GM18909 (cell line): ENCODE data around the gene PLEKHA4.
"Not testable (repeated sequence)": the region's sequence is repeated elsewhere in the genome, so short reads cannot be mapped to it uniquely, and the experiment has no call there.

Experiments used
- ATAC-seq: cut with Tn5 transposase; IDR thresholded peaks from one replicate; pipeline ENCODE4 v1.9.1; 2021; ENCODE audit warnings: mild to moderate bottlenecking; ENCODE audit not compliant: unreplicated experiment, poor library complexity

The PLEKHA4 gene, protein sequence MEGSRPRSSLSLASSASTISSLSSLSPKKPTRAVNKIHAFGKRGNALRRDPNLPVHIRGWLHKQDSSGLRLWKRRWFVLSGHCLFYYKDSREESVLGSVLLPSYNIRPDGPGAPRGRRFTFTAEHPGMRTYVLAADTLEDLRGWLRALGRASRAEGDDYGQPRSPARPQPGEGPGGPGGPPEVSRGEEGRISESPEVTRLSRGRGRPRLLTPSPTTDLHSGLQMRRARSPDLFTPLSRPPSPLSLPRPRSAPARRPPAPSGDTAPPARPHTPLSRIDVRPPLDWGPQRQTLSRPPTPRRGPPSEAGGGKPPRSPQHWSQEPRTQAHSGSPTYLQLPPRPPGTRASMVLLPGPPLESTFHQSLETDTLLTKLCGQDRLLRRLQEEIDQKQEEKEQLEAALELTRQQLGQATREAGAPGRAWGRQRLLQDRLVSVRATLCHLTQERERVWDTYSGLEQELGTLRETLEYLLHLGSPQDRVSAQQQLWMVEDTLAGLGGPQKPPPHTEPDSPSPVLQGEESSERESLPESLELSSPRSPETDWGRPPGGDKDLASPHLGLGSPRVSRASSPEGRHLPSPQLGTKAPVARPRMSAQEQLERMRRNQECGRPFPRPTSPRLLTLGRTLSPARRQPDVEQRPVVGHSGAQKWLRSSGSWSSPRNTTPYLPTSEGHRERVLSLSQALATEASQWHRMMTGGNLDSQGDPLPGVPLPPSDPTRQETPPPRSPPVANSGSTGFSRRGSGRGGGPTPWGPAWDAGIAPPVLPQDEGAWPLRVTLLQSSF

DNA sequence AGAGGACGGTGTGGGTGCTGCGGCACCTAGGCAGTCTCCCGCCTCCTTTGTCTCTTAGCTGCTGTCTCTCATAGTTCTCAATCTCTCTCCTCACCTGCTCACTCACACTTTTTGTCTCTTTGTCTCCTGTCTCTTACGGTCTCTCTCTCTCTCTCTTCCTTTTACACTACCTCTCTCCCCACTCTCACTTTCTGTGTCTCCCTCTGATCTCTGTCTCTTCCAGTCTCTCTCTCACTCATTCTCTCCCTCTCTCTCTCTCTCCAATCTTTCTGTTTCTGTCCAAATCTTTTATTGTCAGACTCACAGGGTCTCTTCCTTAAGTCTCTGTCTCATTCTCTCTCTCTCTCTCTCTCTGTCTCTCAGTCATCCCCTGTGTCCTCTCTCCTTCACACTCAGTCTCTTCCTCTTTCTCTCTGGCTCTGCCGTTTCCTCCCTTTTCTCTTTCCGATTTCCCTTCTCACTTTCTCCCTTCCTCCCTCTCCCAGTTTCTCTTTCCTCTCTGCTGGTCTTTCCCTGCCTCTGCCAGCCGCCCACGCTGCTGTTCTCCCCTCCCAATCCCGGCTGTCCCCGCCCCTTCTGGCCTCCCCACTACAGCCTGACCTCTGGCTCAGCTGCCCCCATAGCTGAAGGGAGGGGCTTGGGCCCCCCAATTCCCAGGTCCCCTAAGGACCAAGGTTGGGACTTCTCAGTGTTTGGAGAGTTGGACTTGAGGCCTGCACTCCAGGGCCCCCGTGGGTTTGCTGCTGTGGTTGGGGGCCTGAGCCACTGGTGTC, at the start of gene PLEKHA4:
Gene PLEKHA4, minus strand, starts transcription at position 504 of the 773 bp plus-strand sequence. CDS start 997 bp downstream, outside the sequence.
- ATAC-seq: no peak

DNA sequence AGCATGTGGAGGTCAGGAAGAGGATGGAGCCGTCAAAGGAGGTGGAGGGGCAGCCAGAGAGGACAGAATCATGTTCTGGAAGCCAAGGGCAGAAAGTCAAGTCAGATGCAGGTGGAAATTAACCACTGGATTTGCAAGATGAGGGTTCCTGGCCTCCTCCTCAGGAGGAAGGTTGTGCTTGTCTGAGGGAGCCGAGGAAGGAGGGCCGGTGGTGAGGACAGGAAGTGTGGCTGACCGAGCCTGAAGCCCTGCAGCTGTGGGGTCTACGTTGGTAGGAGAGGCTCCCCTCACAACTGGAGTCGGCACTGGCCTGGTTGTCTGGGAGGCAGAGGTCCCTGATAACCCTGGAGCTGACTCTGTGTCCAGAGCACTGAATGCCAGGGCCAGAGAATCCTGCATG, 49.7 kb upstream of the PLEKHA4 start:
- no peak for ATAC-seq

DNA sequence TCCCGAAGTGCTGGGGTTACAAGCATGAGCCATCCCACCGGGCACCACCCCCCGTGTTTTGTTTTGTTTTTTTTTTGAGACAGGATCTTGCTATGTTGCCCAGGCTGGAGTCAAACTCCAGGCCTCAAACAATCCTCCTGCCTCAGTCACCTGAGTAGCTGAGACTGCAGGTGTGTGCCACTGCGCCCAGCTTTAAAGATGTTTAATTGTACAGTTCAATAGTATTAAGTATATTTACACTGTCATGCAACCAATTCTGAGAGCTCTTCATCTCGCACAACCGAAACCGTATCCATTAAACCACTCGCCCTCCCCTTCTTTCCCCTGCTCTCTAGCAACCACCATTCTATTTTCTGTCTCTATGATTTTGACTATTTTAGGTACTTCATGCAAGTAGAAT, 47.3 kb upstream of the PLEKHA4 start:
- no peak for ATAC-seq

DNA sequence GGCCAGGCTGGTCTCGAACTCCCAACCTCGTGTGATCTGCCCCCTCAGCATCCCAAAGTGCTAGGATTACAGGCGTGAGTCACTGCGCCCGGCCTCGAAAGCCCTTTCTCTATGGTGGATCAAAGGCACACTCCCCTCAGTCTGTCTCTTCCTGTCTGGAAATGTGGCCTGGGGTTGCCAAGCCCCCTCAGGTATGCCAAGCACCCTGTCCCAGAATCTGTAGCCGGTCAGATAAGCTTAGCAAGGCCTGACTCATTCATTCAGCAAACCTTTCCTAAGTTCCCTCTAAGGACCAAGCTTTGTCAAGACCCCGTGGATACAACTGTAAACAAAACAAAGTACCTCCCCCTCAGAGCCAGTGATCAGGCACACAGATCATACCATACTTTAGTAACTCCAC, 45.8 kb upstream of the PLEKHA4 start:
- ATAC-seq: no peak

DNA sequence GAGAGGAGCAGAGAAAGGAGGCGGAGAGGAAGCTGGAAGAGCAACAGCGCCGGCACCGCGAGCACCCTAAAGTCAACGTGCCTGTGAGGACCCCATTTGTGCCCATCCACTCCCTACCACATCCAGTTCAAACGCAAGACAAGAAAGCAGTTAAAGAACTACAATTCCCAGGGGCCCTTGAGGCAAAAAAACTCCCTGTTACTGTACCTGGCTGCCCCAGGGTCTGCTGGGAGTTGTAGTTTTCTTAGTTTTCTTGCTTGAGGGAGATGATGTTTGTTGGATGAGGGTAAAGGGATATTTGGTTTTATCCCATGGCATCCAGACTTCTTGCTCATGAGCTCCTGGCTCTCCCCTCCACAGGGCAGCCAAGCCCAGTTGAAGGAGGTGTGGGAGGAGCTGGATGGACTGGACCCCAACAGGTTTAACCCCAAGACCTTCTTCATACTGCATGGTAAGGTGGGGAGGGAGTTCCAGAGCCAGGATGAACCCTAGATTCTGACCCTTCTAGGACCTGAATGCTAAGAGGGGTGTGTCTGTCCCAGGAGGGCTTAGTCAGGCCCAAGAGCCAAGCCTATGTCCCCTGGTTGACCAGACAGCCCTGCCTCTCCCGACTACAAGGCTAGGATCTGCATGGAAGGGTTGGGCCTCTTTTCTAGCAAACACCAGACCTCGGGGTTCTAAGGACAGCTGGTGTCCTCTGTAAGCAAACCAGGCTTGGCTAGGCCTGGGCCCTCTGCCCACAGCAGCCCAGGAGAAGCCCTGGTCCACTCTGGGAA, 44.9 kb upstream of the PLEKHA4 start:
- no peak for ATAC-seq

DNA sequence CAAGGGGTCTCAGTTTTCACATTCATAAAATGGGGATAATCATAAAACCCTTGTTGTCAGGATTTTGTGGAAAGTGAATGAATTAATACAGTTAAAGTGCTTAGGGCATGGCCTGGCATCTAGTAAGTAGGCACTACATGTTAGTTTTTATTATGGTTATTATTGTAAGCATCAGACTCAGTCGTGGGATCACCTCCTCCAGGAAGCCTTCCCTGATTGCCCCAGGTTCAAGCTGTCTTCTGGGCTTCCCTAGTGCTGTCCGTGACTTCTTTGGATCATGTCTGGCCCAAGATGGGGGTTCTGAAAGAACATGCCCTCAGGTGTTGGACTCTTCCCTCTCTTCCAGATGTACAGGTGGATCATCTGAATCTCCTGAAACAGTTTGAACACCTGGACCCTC, 42.4 kb upstream of the PLEKHA4 start:
- ATAC-seq: no peak

DNA sequence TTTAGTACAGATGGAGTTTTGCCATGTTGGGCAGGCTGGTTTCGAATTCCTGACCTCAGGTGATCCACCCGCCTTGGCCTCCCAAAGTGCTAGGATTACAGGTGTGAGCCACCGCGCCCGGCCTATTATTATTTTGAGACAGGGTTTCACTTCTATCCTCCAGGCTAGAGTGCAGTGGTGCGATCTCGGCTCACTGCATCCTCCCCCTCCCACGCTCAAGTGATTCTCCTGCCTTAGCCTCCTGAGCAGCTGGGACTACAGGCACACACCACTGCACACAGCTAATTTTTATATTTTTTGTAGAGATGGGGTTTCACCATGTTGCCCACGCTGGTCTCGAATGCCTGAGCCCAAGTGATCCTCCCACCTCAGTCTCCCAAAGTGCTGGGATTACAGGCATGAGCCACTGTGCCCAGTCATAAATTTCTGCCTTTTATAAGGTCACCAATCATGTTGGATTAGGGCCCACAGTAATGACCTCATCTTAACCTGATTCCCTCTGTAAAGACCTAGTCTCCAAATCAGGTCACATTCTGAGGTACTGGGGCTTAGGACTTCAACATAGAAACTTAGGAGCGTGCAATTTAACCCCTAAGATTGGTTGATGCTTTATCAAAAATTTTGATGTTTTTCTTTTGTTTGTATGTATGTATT, 41.1 kb upstream of the PLEKHA4 start:
- ATAC-seq: not testable (repeated sequence)

DNA sequence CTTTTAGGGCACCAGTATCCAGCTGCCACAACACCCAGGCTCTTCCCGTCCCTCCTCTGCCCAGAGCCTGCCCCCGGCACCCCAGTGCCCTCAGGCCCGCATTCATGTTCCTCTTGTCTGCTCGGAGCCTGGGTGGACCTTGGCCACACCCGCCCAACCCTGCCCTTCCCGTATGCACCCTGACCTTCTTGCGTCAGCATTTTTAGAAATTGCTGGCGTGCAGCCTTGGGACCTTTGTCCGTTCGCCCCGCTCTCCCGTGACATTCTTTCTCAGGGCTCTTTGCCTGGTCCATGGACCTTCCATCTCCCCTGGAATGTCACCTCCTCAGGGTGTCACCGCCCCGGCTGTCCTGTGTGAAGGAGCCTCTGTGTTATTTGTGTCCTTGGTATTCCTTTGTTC, 39.3 kb upstream of the PLEKHA4 start:
- ATAC-seq: no peak

DNA sequence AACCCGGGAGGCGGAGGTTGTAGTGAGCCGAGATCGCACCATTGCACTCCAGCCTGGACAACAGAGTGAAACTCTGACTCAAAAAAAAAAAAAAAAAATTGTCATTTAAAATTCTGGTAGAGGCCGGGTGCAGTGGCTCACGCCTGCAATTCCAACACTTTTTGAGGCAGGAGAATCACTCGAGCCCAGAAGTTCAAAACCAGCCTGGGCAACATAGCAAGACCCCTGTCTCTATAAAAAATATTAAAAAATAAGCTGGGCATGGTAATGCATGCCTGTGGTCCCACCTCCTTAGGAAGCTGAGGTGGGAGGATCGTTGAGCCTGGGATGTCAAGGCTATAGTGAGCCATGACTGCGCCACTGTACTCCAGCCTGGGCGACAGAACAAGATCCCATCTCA, 37.9 kb upstream of the PLEKHA4 start:
- ATAC-seq: no peak

DNA sequence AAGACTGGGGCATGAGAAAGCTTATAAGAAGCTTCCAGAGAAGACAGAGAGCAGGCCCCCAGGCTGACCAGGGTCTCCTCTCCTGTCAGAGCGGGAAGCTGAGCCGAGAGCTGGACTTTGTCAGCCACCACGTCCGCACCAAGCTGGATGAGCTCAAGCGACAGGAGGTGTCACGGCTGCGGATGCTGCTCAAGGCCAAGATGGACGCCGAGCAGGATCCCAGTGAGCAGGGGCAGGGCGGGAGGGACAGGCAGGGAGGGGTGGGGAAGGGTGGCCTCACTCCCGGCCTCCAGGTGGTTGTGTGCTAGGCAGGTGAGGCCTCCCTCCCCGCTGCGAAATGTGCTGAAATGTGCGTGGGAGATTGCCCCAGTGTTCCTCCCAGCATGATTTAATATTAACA, 37.2 kb upstream of the PLEKHA4 start:
- no peak for ATAC-seq

DNA sequence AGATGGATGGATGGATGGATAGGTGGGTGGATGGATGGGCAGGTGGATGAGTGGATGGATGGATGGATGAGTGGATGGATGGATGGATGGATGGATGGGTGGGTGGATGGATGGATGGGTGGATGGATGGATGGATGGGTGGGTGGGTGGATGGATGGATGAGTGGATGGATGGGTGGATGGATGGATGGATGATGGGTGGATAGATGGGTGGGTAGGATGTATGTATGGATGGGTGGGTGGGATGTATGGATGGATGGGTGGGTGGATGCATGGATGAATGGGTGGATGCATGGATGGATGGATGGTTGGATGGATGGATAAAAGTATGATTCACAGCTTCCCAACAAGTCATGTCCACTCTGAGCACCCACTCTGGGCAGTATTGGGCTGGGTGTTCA, 35.4 kb upstream of the PLEKHA4 start:
- not testable (repeated sequence) for ATAC-seq

DNA sequence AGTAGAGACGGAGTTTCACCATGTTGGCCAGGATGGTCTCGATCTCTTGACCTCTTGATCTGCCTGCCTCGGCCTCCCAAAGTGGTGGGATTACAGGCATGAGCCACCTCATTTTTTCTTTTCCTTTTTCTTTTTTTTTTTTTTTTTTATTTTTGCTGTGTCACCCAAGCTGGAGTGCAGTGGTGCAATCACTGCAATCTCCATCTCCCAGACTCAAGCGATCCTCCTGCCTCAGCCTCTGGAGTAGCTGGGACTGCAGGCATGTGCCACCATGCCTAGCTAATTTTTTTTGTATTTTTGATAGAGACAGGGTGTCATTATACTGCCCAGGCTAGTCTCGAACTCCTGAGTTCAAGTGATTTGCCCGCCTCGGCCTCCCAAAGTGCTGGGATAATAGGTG, 33.9 kb upstream of the PLEKHA4 start:
- not testable (repeated sequence) for ATAC-seq

DNA sequence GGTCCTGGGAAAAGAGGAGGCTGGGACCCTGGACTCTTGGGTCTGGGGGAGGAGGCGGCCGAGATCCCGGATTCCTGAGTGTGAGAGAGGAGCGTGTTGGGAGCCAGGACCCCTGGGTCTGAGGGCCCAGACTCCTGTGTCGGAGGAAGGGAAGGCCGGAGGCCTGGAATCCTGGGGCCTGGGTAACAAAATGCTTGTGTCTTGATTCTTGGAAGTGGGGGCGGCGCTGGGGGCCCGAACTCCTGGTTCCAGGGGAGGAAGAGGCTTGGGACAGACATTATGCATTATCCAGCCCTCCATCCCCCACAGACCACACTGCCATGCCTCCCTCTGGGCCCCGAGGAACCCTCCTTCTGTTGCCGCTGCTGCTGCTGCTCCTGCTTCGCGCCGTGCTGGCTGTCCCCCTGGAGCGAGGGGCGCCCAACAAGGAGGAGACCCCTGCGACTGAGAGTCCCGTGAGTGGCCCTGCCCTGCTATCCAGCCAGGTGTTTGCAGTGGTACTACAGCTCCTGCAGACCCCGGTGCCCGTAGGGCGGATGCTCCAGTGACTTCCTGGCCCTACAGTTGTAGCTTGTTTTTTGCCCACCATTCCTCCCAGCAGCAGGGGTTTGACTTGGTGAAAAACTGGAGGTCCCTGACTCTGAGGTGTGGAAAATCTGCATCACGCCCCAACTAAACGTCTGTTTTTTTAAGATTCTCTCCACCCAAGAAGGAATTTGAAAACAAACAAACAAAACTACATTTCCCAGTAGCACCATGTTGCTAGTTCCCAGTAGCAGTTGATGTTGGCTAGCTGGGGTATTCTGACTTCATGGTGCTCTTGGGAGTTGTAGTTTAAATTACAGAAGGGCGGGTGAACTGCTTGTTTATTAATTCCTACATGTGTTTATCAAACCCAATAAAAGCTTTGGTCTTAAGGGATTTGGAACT, 32.3 kb upstream of the PLEKHA4 start:
- no peak for ATAC-seq

DNA sequence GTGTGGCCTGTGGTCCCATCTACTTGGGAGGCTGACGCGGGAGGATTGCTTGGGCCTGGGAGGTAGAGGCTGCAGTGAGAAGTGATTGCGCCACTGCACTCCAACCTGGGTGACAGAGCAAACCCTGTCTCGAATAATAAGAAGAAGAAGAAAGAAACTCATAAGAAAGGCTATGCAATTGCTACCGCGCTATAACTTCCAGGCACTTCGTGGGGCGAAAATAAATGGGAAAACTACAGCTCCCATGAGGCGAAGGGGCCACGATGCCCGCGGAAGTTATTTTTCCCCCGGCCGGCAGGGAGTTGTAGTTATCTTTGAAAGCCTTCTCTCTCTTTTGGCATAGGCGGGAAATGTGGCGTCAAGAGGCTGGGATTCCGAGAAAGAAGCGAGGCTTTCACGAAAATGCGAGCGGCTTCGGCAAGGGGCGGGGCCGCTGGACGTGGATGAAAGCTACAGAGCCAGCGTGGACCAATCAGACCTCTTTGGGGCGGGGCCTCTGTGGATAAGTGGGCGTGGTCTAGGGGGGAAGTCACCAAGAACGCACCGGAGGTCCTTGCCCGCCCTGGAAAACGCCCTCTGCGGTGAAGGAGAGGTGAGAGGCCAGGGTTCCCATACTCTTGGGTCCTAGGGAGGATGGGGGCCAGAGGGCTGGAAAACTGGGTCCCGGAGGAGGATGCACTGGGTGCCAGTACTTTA, 31.5 kb upstream of the PLEKHA4 start, which contains the start of gene NUCB1:
Gene NUCB1, plus strand, starts transcription at position 532 of the 696 bp plus-strand sequence. CDS start 485 bp downstream, outside the sequence.
- peak; percentile 90 for ATAC-seq

DNA sequence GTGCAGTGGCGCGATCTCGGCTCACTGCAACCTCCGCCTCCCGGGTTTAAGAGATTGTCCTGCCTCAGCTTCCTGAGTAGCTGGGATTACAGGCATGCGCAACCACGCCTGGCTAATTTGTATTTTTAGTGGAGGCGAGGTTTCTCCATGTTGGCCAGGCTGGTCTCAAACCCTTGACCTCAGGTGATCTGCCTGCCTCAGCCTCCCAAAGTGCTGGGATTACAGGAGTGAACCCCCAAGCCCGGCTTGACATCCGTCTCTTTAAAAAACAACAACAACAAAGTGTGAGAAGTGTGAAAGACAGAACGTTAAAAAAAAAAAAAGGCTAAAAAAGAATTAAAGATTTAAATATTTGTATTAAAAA, 31.0 kb upstream of the PLEKHA4 start:
- ATAC-seq: not testable (repeated sequence)

DNA sequence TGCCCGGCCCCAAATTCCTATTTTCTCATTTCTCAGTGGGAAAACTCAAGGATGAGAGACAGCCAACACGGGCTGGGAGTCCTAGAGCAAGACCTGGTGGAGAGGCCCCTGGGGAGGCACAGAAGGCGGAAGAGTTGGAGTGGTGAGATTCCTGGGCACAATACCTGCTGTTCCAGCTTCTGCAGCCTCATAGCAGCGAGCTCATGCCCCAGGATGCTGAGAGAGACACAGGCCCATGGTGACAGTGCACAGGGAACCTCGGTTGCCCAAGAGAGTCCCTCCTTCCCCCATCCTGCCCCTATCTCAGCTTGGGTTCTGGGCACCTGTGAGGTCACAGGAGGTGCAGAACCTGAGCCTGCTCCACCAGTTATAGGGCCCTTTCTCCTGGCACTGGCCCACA, 28.8 kb upstream of the PLEKHA4 start:
- ATAC-seq: no peak

DNA sequence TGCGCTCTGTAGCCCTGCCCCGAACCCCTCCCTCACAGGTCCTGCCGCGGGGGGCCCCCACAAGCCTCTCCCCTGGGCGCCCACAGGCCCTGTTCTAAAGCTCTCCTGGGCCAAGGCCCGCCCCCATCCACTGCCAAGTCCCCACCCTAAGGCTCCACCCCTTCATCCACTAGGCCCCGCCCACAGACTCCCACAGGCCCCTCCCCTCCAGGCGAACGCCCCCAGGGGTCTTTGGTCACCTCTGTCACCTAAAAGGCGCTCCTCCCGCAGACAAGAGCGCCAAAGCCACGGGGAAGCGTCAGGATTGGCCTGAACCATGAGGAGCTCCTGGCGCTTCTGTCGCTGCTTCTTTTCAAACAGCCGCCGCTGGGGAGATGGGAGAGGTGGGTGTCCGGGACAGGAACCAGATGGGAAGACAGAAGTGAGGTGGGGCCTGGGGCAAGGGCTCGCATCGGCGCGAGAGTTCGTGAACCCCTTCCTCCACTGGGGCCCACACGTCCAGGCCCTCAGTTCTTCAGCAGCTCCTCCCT, 27.8 kb upstream of the PLEKHA4 start:
- no peak for ATAC-seq

DNA sequence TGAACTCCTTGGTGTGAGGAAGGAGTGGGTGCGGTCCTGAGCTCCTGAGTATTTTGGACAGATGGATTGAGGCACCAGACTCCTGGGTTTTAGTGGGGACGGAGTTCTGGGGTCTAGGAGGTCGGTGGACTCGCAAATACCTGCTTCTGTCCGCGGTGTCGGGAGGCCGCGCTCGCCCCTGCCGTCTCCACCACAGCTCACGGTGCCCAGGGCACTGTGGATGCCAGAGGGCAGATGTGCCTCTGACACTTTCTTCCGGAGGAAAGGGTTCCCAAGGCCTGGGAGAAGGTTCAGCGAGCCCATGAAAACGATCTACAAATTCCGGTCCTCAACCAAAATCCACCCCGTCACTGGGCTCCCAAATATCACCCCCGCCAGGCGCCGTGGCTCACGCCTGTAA, 26.8 kb upstream of the PLEKHA4 start:
- no peak for ATAC-seq
